Measurements from ENCODE around the gene KCNF1.

DNA sequence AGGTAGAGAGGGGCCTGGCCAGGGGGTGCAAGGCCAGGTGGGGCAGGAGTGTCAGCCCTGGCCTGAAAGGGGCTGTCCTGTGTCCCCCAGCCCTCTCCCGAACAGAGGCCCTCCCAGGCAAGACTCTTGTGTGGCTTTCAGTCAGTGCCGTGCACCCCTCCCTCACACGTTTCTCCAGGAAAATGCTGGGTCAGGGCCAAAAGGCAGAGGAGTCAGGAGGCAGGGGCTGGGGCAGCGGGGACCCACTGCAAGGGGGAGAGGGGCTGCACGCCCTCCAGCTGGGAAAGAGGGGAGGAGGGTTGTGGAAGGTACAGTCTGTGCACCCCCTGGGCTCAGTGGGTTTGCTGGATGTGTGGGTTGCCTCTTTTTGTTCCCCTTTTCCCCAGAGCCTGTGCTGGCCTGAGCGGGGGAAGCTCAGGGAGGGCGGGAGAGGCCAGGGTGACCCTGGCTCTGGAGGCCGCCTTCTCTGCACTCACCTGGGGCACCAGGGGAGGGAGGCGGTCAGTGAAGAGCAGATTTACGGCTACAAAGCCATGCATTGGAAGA is 4.1 kb downstream of the KCNF1 start:
- TF ChIP-seq, protein P1, sequence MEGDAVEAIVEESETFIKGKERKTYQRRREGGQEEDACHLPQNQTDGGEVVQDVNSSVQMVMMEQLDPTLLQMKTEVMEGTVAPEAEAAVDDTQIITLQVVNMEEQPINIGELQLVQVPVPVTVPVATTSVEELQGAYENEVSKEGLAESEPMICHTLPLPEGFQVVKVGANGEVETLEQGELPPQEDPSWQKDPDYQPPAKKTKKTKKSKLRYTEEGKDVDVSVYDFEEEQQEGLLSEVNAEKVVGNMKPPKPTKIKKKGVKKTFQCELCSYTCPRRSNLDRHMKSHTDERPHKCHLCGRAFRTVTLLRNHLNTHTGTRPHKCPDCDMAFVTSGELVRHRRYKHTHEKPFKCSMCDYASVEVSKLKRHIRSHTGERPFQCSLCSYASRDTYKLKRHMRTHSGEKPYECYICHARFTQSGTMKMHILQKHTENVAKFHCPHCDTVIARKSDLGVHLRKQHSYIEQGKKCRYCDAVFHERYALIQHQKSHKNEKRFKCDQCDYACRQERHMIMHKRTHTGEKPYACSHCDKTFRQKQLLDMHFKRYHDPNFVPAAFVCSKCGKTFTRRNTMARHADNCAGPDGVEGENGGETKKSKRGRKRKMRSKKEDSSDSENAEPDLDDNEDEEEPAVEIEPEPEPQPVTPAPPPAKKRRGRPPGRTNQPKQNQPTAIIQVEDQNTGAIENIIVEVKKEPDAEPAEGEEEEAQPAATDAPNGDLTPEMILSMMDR (IDR thresholded peaks at IDR 0.05): no peak
- no peak for TF ChIP-seq POLR2A (IDR thresholded peaks at IDR 0.05)

Data from esophagus squamous epithelium (tissue), 4 donors.